ENCODE results near the gene SCN5A. TPM values are rescaled to one million over a fixed set of nuclear protein-coding genes. Genes with fewer than 3 reads are reported as not detected.

SCN5A gene
- total RNA-seq, 1 experiment from 2014 or later = 13.6 TPM

DNA sequence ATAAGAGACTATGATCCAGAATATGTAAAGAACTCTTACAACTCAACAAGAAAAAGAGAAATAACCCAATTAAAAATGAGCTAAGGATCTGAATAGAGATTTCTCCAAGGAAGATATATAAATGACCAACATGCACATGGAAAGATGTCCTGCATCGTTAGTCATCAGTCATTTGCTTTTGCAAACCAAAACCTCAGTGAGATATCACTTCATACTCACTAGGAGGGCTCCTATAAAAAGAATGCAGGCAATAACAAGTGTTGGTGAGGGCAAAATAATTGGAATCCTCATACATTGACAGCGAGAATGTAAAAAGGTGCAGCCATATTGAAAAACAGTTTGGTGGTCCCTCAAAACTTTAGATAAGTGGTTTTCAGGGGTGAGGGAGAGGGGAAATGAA, 96.4 kb downstream of the SCN5A start:
- no peak overlapping the region for H3K27ac Mint-ChIP-seq
- TF ChIP-seq, protein P1, sequence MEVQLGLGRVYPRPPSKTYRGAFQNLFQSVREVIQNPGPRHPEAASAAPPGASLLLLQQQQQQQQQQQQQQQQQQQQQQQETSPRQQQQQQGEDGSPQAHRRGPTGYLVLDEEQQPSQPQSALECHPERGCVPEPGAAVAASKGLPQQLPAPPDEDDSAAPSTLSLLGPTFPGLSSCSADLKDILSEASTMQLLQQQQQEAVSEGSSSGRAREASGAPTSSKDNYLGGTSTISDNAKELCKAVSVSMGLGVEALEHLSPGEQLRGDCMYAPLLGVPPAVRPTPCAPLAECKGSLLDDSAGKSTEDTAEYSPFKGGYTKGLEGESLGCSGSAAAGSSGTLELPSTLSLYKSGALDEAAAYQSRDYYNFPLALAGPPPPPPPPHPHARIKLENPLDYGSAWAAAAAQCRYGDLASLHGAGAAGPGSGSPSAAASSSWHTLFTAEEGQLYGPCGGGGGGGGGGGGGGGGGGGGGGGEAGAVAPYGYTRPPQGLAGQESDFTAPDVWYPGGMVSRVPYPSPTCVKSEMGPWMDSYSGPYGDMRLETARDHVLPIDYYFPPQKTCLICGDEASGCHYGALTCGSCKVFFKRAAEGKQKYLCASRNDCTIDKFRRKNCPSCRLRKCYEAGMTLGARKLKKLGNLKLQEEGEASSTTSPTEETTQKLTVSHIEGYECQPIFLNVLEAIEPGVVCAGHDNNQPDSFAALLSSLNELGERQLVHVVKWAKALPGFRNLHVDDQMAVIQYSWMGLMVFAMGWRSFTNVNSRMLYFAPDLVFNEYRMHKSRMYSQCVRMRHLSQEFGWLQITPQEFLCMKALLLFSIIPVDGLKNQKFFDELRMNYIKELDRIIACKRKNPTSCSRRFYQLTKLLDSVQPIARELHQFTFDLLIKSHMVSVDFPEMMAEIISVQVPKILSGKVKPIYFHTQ (CRISPR knock-in tag; IDR thresholded peaks at IDR 0.05) = no peak
- no peak for TF ChIP-seq NR3C1 (CRISPR knock-in tag; conservative IDR thresholded peaks at IDR 0.05; ENCODE audit: low read depth)
- no peak for TF ChIP-seq CREB1 (CRISPR knock-in tag; IDR thresholded peaks at IDR 0.05)
- no peak for TF ChIP-seq CBFB (CRISPR knock-in tag; IDR thresholded peaks at IDR 0.05; ENCODE audit: low read depth)
- no peak for TF ChIP-seq SOX15 (CRISPR knock-in tag; IDR thresholded peaks at IDR 0.05)
- peaks cover 6% of the 10 kb centered on the region for H3K4me1 Mint-ChIP-seq
- ChIA-PET CTCF (interaction anchor here (1.4 kb wide), 1 partner anchor 32 kb away, joined by 3 read pairs; no protein-coding TSS in a partner anchor), POLR2A (no interaction called here)
- peaks cover 38% of the 10 kb centered on the region for H3K9me3 Mint-ChIP-seq
- no peak overlapping the region for H3K4me3 Mint-ChIP-seq
- ATAC-seq = no peak
- peaks cover 24% of the 10 kb centered on the region for H3K36me3 Mint-ChIP-seq
- H3K27me3 Mint-ChIP-seq (ENCODE audit: low read depth) = no peaks in the 10 kb centered on the region
- DNase-seq (ENCODE audit: low spot score) = no peak

DNA sequence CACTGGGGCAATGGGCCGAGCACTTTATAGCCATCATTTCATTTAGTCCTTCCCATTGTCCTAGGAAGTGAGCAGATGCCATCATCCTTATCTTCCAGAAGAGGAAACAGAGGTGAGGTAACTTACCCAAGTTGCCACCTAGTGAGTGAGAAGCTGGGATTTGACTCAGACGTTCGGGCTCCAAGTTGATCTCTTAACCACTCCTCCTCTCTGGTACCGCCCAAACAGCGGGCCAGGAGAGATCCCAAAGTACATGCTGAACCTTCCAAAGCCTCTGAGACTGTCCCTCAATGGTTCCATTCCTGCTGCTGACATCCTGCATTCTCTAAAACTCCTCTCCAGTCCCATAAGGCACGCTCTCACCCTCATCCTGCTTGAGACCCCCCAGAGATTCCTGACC, 97.1 kb downstream of the SCN5A start:
- ATAC-seq = no peak
- no peak overlapping the region for H3K4me3 Mint-ChIP-seq
- no peak for DNase-seq (ENCODE audit: low spot score)
- H3K36me3 Mint-ChIP-seq = peaks cover 24% of the 10 kb centered on the region
- POLR2A ChIA-PET = no interaction called here
- H3K4me1 Mint-ChIP-seq = peaks cover 7% of the 10 kb centered on the region
- peaks cover 35% of the 10 kb centered on the region for H3K9me3 Mint-ChIP-seq
- CTCF ChIA-PET = no interaction called here
- H3K27me3 Mint-ChIP-seq (ENCODE audit: low read depth) = no peaks in the 10 kb centered on the region
- no peak overlapping the region for H3K27ac Mint-ChIP-seq
- TF ChIP-seq, protein P2, sequence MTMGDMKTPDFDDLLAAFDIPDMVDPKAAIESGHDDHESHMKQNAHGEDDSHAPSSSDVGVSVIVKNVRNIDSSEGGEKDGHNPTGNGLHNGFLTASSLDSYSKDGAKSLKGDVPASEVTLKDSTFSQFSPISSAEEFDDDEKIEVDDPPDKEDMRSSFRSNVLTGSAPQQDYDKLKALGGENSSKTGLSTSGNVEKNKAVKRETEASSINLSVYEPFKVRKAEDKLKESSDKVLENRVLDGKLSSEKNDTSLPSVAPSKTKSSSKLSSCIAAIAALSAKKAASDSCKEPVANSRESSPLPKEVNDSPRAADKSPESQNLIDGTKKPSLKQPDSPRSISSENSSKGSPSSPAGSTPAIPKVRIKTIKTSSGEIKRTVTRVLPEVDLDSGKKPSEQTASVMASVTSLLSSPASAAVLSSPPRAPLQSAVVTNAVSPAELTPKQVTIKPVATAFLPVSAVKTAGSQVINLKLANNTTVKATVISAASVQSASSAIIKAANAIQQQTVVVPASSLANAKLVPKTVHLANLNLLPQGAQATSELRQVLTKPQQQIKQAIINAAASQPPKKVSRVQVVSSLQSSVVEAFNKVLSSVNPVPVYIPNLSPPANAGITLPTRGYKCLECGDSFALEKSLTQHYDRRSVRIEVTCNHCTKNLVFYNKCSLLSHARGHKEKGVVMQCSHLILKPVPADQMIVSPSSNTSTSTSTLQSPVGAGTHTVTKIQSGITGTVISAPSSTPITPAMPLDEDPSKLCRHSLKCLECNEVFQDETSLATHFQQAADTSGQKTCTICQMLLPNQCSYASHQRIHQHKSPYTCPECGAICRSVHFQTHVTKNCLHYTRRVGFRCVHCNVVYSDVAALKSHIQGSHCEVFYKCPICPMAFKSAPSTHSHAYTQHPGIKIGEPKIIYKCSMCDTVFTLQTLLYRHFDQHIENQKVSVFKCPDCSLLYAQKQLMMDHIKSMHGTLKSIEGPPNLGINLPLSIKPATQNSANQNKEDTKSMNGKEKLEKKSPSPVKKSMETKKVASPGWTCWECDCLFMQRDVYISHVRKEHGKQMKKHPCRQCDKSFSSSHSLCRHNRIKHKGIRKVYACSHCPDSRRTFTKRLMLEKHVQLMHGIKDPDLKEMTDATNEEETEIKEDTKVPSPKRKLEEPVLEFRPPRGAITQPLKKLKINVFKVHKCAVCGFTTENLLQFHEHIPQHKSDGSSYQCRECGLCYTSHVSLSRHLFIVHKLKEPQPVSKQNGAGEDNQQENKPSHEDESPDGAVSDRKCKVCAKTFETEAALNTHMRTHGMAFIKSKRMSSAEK (CRISPR knock-in tag; IDR thresholded peaks at IDR 0.05; ENCODE audit: borderline replicate concordance) = no peak
- TF ChIP-seq, protein P3, sequence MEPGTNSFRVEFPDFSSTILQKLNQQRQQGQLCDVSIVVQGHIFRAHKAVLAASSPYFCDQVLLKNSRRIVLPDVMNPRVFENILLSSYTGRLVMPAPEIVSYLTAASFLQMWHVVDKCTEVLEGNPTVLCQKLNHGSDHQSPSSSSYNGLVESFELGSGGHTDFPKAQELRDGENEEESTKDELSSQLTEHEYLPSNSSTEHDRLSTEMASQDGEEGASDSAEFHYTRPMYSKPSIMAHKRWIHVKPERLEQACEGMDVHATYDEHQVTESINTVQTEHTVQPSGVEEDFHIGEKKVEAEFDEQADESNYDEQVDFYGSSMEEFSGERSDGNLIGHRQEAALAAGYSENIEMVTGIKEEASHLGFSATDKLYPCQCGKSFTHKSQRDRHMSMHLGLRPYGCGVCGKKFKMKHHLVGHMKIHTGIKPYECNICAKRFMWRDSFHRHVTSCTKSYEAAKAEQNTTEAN (CRISPR knock-in tag; IDR thresholded peaks at IDR 0.05) = no peak
- TF ChIP-seq, protein P4, sequence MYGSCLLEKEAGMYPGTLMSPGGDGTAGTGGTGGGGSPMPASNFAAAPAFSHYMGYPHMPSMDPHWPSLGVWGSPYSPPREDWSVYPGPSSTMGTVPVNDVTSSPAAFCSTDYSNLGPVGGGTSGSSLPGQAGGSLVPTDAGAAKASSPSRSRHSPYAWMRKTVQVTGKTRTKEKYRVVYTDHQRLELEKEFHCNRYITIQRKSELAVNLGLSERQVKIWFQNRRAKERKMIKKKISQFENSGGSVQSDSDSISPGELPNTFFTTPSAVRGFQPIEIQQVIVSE (CRISPR knock-in tag; IDR thresholded peaks at IDR 0.05; ENCODE audit: borderline replicate concordance) = no peak
- TF ChIP-seq IRF2 (CRISPR knock-in tag; IDR thresholded peaks at IDR 0.05; ENCODE audit: borderline replicate concordance, low read depth) = no peak
- TF ChIP-seq JUN (CRISPR knock-in tag; IDR thresholded peaks at IDR 0.05) = no peak
- no peak for TF ChIP-seq ZNF671 (CRISPR knock-in tag; IDR thresholded peaks at IDR 0.05)
- no peak for TF ChIP-seq MXD4 (CRISPR knock-in tag; IDR thresholded peaks at IDR 0.05; ENCODE audit: borderline replicate concordance)
- TF ChIP-seq, protein P5, sequence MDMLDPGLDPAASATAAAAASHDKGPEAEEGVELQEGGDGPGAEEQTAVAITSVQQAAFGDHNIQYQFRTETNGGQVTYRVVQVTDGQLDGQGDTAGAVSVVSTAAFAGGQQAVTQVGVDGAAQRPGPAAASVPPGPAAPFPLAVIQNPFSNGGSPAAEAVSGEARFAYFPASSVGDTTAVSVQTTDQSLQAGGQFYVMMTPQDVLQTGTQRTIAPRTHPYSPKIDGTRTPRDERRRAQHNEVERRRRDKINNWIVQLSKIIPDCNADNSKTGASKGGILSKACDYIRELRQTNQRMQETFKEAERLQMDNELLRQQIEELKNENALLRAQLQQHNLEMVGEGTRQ (CRISPR knock-in tag; IDR thresholded peaks at IDR 0.05) = no peak
- TF ChIP-seq ZNF121 (CRISPR knock-in tag; IDR thresholded peaks at IDR 0.05) = no peak
- TF ChIP-seq, protein P6, sequence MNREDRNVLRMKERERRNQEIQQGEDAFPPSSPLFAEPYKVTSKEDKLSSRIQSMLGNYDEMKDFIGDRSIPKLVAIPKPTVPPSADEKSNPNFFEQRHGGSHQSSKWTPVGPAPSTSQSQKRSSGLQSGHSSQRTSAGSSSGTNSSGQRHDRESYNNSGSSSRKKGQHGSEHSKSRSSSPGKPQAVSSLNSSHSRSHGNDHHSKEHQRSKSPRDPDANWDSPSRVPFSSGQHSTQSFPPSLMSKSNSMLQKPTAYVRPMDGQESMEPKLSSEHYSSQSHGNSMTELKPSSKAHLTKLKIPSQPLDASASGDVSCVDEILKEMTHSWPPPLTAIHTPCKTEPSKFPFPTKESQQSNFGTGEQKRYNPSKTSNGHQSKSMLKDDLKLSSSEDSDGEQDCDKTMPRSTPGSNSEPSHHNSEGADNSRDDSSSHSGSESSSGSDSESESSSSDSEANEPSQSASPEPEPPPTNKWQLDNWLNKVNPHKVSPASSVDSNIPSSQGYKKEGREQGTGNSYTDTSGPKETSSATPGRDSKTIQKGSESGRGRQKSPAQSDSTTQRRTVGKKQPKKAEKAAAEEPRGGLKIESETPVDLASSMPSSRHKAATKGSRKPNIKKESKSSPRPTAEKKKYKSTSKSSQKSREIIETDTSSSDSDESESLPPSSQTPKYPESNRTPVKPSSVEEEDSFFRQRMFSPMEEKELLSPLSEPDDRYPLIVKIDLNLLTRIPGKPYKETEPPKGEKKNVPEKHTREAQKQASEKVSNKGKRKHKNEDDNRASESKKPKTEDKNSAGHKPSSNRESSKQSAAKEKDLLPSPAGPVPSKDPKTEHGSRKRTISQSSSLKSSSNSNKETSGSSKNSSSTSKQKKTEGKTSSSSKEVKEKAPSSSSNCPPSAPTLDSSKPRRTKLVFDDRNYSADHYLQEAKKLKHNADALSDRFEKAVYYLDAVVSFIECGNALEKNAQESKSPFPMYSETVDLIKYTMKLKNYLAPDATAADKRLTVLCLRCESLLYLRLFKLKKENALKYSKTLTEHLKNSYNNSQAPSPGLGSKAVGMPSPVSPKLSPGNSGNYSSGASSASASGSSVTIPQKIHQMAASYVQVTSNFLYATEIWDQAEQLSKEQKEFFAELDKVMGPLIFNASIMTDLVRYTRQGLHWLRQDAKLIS (CRISPR knock-in tag; IDR thresholded peaks at IDR 0.05; ENCODE audit: borderline replicate concordance) = no peak
- no peak for TF ChIP-seq SMAD4 (CRISPR knock-in tag; IDR thresholded peaks at IDR 0.05)
- TF ChIP-seq, protein P7, sequence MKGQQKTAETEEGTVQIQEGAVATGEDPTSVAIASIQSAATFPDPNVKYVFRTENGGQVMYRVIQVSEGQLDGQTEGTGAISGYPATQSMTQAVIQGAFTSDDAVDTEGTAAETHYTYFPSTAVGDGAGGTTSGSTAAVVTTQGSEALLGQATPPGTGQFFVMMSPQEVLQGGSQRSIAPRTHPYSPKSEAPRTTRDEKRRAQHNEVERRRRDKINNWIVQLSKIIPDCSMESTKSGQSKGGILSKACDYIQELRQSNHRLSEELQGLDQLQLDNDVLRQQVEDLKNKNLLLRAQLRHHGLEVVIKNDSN (CRISPR knock-in tag; IDR thresholded peaks at IDR 0.05) = no peak
- no peak for TF ChIP-seq KAT7 (CRISPR knock-in tag; IDR thresholded peaks at IDR 0.05; ENCODE audit: borderline replicate concordance)
- TF ChIP-seq SMAD3 (CRISPR knock-in tag; IDR thresholded peaks at IDR 0.05; ENCODE audit: borderline replicate concordance) = no peak
- no peak for TF ChIP-seq RELA (CRISPR knock-in tag; IDR thresholded peaks at IDR 0.05; ENCODE audit: borderline replicate concordance)
- no peak for TF ChIP-seq TEAD1 (CRISPR knock-in tag; IDR thresholded peaks at IDR 0.05)

Measured in WTC11 (cell line).